ENCODE results near the gene GGA3. TPM values are rescaled to one million over a fixed set of nuclear protein-coding genes. Genes with fewer than 3 reads are reported as not detected.

GGA3 gene
- total RNA-seq, 2 experiments from 2014 or later, result 88.8 to 96.5 TPM

GRCh38 chr17:75277664-75278071 is 16.3 kb upstream of the GGA3 start:
- no peak for DNase-seq
- H3K4me1 ChIP-seq (ENCODE audit: insufficient read depth, low read length), result peaks cover 6% of the 10 kb centered on the region
- intact Hi-C loops (cut with DNase I, micrococcal nuclease), result no loop called here
- no peak overlapping the region for H3K4me3 ChIP-seq (ENCODE audit: low read length)
- no peak for TF ChIP-seq CTCF (IDR thresholded peaks at IDR 0.05)
- no peaks in the 10 kb centered on the region for H3K9me3 ChIP-seq (ENCODE audit: control insufficient read depth in 1 of 2, insufficient read depth in 1 of 2, low read length in 2 of 2)
- Mint-ChIP-seq H3K4me3 (no peak overlapping the region), H3K27ac (no peak overlapping the region), H3K4me1 (ENCODE audit: low read depth) (peaks cover 2% of the 10 kb centered on the region), H3K9me3 (no peaks in the 10 kb centered on the region), H3K27me3 (no peaks in the 10 kb centered on the region), H3K36me3 (ENCODE audit: low read depth) (peaks cover 6% of the 10 kb centered on the region)
- ATAC-seq (ENCODE audit: poor library complexity), result no peak
- no peak overlapping the region for H3K27ac ChIP-seq (ENCODE audit: low read depth in 1 of 2, low read length in 2 of 2)
- ChIA-PET POLR2A (interaction anchor here (2.8 kb wide), 1 partner anchor 12 kb away, joined by 11 read pairs; the partner anchor contains the start of gene SLC25A19), CTCF (no interaction called here)
- H3K36me3 ChIP-seq (ENCODE audit: insufficient read depth, low read length), result peaks cover 30% of the 10 kb centered on the region
- H3K27me3 ChIP-seq (ENCODE audit: control insufficient read depth in 1 of 2, insufficient read depth in 2 of 2, low read length in 2 of 2), result no peaks in the 10 kb centered on the region

GRCh38 chr17:75273977-75274708 is 12.7 kb upstream of the GGA3 start:
- POLR2A ChIA-PET, result interaction anchor here (1.4 to 1.7 kb wide), 2 partner anchors 13 to 15 kb away, joined by 3 to 10 read pairs; partner anchors contain the start of genes GGA3, MRPS7 and SLC25A19
- H3K36me3 ChIP-seq (ENCODE audit: insufficient read depth, low read length), result peaks cover 16% of the 10 kb centered on the region
- TF ChIP-seq CTCF (IDR thresholded peaks at IDR 0.05), result no peak
- Mint-ChIP-seq H3K27me3 (no peaks in the 10 kb centered on the region), H3K36me3 (ENCODE audit: low read depth) (peaks cover 2% of the 10 kb centered on the region), H3K4me1 (ENCODE audit: low read depth) (peaks cover 19% of the 10 kb centered on the region), H3K4me3 (peak overlapping the region; percentile 73), H3K27ac (peak overlapping the region; percentile 37), H3K9me3 (no peaks in the 10 kb centered on the region)
- H3K4me1 ChIP-seq (ENCODE audit: insufficient read depth, low read length), result peaks cover 36% of the 10 kb centered on the region
- intact Hi-C loops (cut with DNase I, micrococcal nuclease), result loop anchor here in 1 of 2 experiments (5.0 kb wide), 1 partner anchor 393 kb away; the partner anchor contains the start of genes RECQL5 and SAP30BP
- no peak overlapping the region for H3K4me3 ChIP-seq (ENCODE audit: low read length)
- no peaks in the 10 kb centered on the region for H3K27me3 ChIP-seq (ENCODE audit: control insufficient read depth in 1 of 2, insufficient read depth in 2 of 2, low read length in 2 of 2)
- ATAC-seq (ENCODE audit: poor library complexity), result no peak
- no peak overlapping the region for H3K27ac ChIP-seq (ENCODE audit: low read depth in 1 of 2, low read length in 2 of 2)
- no peaks in the 10 kb centered on the region for H3K9me3 ChIP-seq (ENCODE audit: control insufficient read depth in 1 of 2, insufficient read depth in 1 of 2, low read length in 2 of 2)
- DNase-seq, result no peak
- CTCF ChIA-PET, result interaction anchor here (0.5 kb wide), 1 partner anchor 116 kb away, joined by 3 read pairs; no protein-coding TSS in a partner anchor

GRCh38 chr17:75272848-75273184 is 11.4 kb upstream of the GGA3 start:
- Histone ChIP-seq H3K27ac (ENCODE audit: low read depth in 1 of 2, low read length in 2 of 2) (peak overlapping the region in 1 of 2 donors; percentile 27), H3K9me3 (ENCODE audit: control insufficient read depth in 1 of 2, insufficient read depth in 1 of 2, low read length in 2 of 2) (no peaks in the 10 kb centered on the region), H3K36me3 (ENCODE audit: insufficient read depth, low read length) (peaks cover 13% of the 10 kb centered on the region), H3K4me3 (ENCODE audit: low read length) (no peak overlapping the region), H3K4me1 (ENCODE audit: insufficient read depth, low read length) (peaks cover 39% of the 10 kb centered on the region), H3K27me3 (ENCODE audit: control insufficient read depth in 1 of 2, insufficient read depth in 2 of 2, low read length in 2 of 2) (no peaks in the 10 kb centered on the region)
- Mint-ChIP-seq H3K36me3 (ENCODE audit: low read depth) (peaks cover 8% of the 10 kb centered on the region), H3K4me1 (ENCODE audit: low read depth) (peaks cover 21% of the 10 kb centered on the region), H3K9me3 (no peaks in the 10 kb centered on the region), H3K27ac (peak overlapping the region; percentile 74), H3K4me3 (peak overlapping the region; percentile 68), H3K27me3 (no peaks in the 10 kb centered on the region)
- intact Hi-C loops (cut with DNase I, micrococcal nuclease), result loop anchor here in 1 of 2 experiments (5.0 kb wide), 1 partner anchor 394 kb away; the partner anchor contains the start of genes RECQL5 and SAP30BP
- no peak for TF ChIP-seq CTCF (IDR thresholded peaks at IDR 0.05)
- CTCF ChIA-PET, result interaction anchor here (2.2 kb wide), 1 partner anchor 23 kb away, joined by 17 read pairs; no protein-coding TSS in a partner anchor
- DNase-seq, result peak in 1 of 14 experiments; percentile 22
- POLR2A ChIA-PET, result interaction anchor here (0.5 to 1.7 kb wide), 2 partner anchors 16 to 606 kb away, joined by 3 to 10 read pairs; partner anchors contain the start of genes SLC25A19 and TRIM47
- ATAC-seq (ENCODE audit: poor library complexity), result no peak

Measured in CD4-positive, alpha-beta T cell (primary cell).